Right lobe of liver (tissue), 6 donors: ENCODE results near the gene PARP15. TPM values are rescaled to one million over a fixed set of nuclear protein-coding genes. Genes with fewer than 3 reads are reported as not detected.

Experiments
- ATAC-seq, 4 donors: fragments of 200-7000 bp; cut with Tn5 transposase; one replicate each; pipeline ENCODE4 v1.9.1; 2020; ENCODE audit warnings: mild to moderate bottlenecking in 4 of 4, moderate library complexity in 4 of 4
- DNase-seq, 3 donors: peaks; one replicate each; pipeline ENCODE4 v3.0.0-alpha.2; 2020
- H3K27ac ChIP-seq, 3 donors: fragments of 200-600 bp; one replicate each; pipeline ENCODE4 v1.8.0; 2022
- H3K27me3 ChIP-seq, 2 donors: fragments of 200-600 bp; one replicate each; pipeline ENCODE4 v1.8.0; 2022
- H3K36me3 ChIP-seq, 4 donors: fragments of 200-600 bp; sonication (generic) in 1 of 4; one replicate each; pipeline versions ENCODE4 v1.5.1 to v1.8.0; 2017 to 2022; ENCODE audit warnings: control low read depth in 1 of 4
- H3K4me1 ChIP-seq, 4 donors: fragments of 200-600 bp; sonication (generic) in 1 of 4; one replicate each; pipeline versions ENCODE4 v1.5.1 to v1.8.0; 2017 to 2022; ENCODE audit warnings: control low read depth in 1 of 4
- H3K4me3 ChIP-seq, 3 donors: fragments of 200-600 bp; one replicate each; pipeline ENCODE4 v1.8.0; 2022
- H3K9me3 ChIP-seq, 4 donors: fragments of 200-600 bp; sonication (generic) in 1 of 4; one replicate each; pipeline versions ENCODE4 v1.5.1 to v1.8.0; 2017 to 2022; ENCODE audit warnings: control low read depth in 1 of 4
- CTCF ChIP-seq, 4 donors: fragments of 200-600 bp in 3 of 4; fragments of 450-650 bp in 1 of 4; IDR thresholded peaks; one replicate each; pipeline versions ENCODE4 v1.5.1 to v1.8.0; 2016 to 2022; ENCODE audit warnings: antibody characterized with exemption in 4 of 4, mild to moderate bottlenecking in 2 of 4
- POLR2A ChIP-seq: fragments of 450-650 bp; IDR thresholded peaks from one replicate; pipeline ENCODE4 v1.6.1; 2017; ENCODE audit warnings: antibody characterized with exemption, mild to moderate bottlenecking
- WGBS: methylation state at CpG from one replicate; pipeline ENCODE4 v1.1.6; 2018; ENCODE audit warnings: low coverage, low lambda C conversion rate; ENCODE audit not compliant: insufficient coverage; ENCODE audit errors: missing lambda C conversion rate; 5-methylcytosine and 5-hydroxymethylcytosine counted together
- intact Hi-C, 2 donors: fragments of 100-400 bp; cut with DNase I; formaldehyde crosslinking; loops; one replicate each; pipeline versions ENCODE4 v1.11.2 to v1.14.1; 2022
- total RNA-seq, 6 experiments: library from RNA; depleted of rRNA in 2 of 6; stranded (reverse); fragments of >200 nt in 2 of 6; fragmentation: NEBNext Ultra II Directional in 3 of 6; extraction: Animal tissue kit (Norgen Biotek cat#: 25700) in 3 of 6; gene quantifications; one replicate each; pipeline versions ENCODE4 v1.1.0 to v1.2.4, GENCODE V29; 2016 to 2023
- donor health status: DM: no; HTN: yes; CAD: no.
- donor health status: DM: no; HTN: no; CAD: no.
- donor health status: DM: no; HTN: no; CAD: no.
- donor health status: DM: no; HTN: yes; CAD: no.
- donor health status: DM: no; HTN: yes; CAD: no.

Gene PARP15
- total RNA-seq, 6 experiments from 2014 or later, result 0.37 to 1.5 (median 1.3) TPM

- ATAC-seq (no peak), DNase-seq (no peak)
- peaks cover 5 to 78% (median 36%) of the 10 kb centered on the region in 4 donors for H3K36me3 ChIP-seq
- TF ChIP-seq POLR2A (no peak), CTCF (IDR thresholded peaks at IDR 0.05) (no peak)
- 92% methylated on average over 5 of the region's 6 CpGs for WGBS
- no peaks in the 10 kb centered on the region for H3K27me3 ChIP-seq
- no peak overlapping the region for H3K27ac ChIP-seq
- H3K9me3 ChIP-seq, result no peaks in the 10 kb centered on the region
- no peaks in the 10 kb centered on the region for H3K4me1 ChIP-seq
- intact Hi-C loops, result loop anchor here in 1 of 2 donors (10.0 kb wide), 1 partner anchor 111 kb away; no protein-coding TSS in a partner anchor
- H3K4me3 ChIP-seq, result no peak overlapping the region
Measured at GRCh38 chr3:122535964-122536631, 41.4 kb upstream of the PARP15 start.

GRCh38 chr3:122536632-122537001 is 40.8 kb upstream of the PARP15 start:
- Histone ChIP-seq H3K4me1 (no peaks in the 10 kb centered on the region), H3K36me3 (peaks cover 5 to 77% (median 34%) of the 10 kb centered on the region in 4 donors), H3K4me3 (no peak overlapping the region), H3K9me3 (no peaks in the 10 kb centered on the region), H3K27ac (no peak overlapping the region), H3K27me3 (no peaks in the 10 kb centered on the region)
- TF ChIP-seq POLR2A, result no peak
- no peak for TF ChIP-seq CTCF (IDR thresholded peaks at IDR 0.05)
- 75% methylated on average over 3 of the region's 3 CpGs for WGBS
- intact Hi-C loops, result loop anchor here in 1 of 2 donors (10.0 kb wide), 1 partner anchor 112 kb away; no protein-coding TSS in a partner anchor
- no peak for DNase-seq
- no peak for ATAC-seq

- H3K27me3 ChIP-seq, result no peaks in the 10 kb centered on the region
- DNase-seq (no peak), ATAC-seq (no peak)
- no peak overlapping the region for H3K27ac ChIP-seq
- H3K4me1 ChIP-seq, result no peaks in the 10 kb centered on the region
- H3K9me3 ChIP-seq, result no peaks in the 10 kb centered on the region
- TF ChIP-seq POLR2A (no peak), CTCF (IDR thresholded peaks at IDR 0.05) (no peak)
- no peak overlapping the region for H3K4me3 ChIP-seq
- intact Hi-C loops, result loop anchor here in 1 of 2 donors (10.0 kb wide), 1 partner anchor 114 kb away; no protein-coding TSS in a partner anchor
- H3K36me3 ChIP-seq, result peaks cover 5 to 64% (median 28%) of the 10 kb centered on the region in 4 donors
- 75% methylated on average over 7 of the region's 7 CpGs for WGBS
Measured at GRCh38 chr3:122538956-122539490, 38.4 kb upstream of the PARP15 start.

- no peaks in the 10 kb centered on the region for H3K27me3 ChIP-seq
- peak; percentile 61 to 89 (median 82) for ATAC-seq
- no peak overlapping the region for H3K27ac ChIP-seq
- H3K4me1 ChIP-seq, result peaks cover 0 to 3% (median 2%) of the 10 kb centered on the region in 4 donors
- H3K36me3 ChIP-seq, result peaks cover 0 to 83% (median 30%) of the 10 kb centered on the region in 4 donors
- TF ChIP-seq POLR2A, result no peak
- TF ChIP-seq CTCF (IDR thresholded peaks at IDR 0.05), result no peak
- DNase-seq, result peak; percentile 48 to 71 (median 69)
- 52% methylated on average over 5 of the region's 5 CpGs for WGBS
- no peak overlapping the region for H3K4me3 ChIP-seq
- intact Hi-C loops, result no loop called here
- H3K9me3 ChIP-seq, result no peaks in the 10 kb centered on the region
Measured at GRCh38 chr3:122546151-122546550, 31.3 kb upstream of the PARP15 start.
